DND-41 (cell line): ENCODE results near the gene TAF6L.

Source experiments
- CTCF ChIP-seq: IDR thresholded peaks from 2 replicates; pipeline ENCODE4 v1.5.1; 2012; ENCODE audit warnings: borderline replicate concordance, low read length, moderate library complexity, mild to moderate bottlenecking; ENCODE audit not compliant: poor library complexity, severe bottlenecking; ENCODE audit errors: extremely low read depth
- EZH2 ChIP-seq: IDR thresholded peaks from 3 replicates; pipeline ENCODE4 v1.6.1; 2012; ENCODE audit warnings: borderline replicate concordance, low read depth, mild to moderate bottlenecking, moderate library complexity, low read length, inconsistent platforms; ENCODE audit not compliant: severe bottlenecking

GRCh38 chr11:62778441-62778840, 7.2 kb downstream of the TAF6L start:
- TF ChIP-seq EZH2 (no peak), CTCF (no peak)
